NCI-H1105 treated with DMSO at 0.1 percent for 48 hours (cell line): ENCODE data around the gene PRPF18.

Source experiments
- DNase-seq: peaks from one replicate; lab custom pipeline; 2025; lab: John Stamatoyannopoulos, UW

Gene PRPF18

GRCh38 chr10:13642293-13642692 is 55.5 kb downstream of the PRPF18 start:
- no peak for DNase-seq

DNA sequence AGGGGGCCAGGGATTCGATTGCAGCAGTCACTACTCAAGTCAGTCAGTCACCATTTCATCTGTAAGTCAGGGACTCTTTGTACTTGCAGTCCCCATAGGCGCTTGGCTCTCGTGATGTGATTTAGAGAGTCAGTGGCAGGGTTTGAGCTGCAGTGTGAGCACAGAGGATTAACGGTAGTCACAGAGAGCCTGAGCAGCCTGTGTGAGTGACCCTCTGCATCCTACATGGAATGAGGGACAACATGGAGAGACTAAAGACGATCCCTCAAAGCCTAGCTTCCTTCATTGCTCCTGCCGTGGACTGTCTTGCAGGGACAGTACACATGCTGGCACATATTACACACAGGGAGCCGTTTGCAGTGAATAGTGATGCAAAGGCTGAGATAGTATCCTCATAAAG is 56.3 kb downstream of the PRPF18 start:
- no peak for DNase-seq

- DNase-seq = no peak
Measured at GRCh38 chr10:13644866-13645265, 58.1 kb downstream of the PRPF18 start.

- no peak for DNase-seq
Measured at GRCh38 chr10:13648425-13648824, 61.7 kb downstream of the PRPF18 start.

DNA sequence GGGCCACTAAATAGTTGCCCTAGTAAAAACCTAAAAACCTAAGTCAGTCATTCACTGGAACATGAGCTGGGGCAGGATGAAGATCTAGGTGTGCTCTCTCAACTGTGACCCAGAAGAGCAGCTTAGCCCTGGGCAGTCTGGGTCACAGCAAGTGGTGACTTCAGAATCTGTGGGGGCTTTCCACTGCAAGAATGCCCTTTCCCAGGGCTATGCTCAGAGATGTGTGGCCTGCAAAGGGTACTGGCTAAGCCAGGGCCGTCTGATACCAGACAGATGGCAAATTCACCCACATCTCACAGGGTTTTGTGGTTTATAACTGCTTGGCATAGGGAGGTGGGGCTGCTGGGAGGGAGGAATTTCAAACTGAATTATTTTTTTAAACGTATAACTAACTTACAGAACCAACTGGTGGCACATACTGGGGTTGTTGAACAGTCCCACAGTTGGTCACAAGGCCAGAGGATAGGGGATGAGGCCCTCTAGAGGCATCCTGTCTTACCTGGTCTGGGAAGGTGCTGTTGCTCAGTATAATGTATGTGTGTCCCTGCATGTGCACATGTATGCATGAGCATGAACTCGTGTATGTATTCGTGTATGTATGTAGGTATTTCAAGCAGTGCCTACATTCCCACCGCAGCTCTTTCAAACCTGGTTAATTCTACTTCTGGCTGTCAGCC is 63.2 kb downstream of the PRPF18 start:
- no peak for DNase-seq

- DNase-seq = no peak
Measured at GRCh38 chr10:13650961-13651360, 64.2 kb downstream of the PRPF18 start.

DNA sequence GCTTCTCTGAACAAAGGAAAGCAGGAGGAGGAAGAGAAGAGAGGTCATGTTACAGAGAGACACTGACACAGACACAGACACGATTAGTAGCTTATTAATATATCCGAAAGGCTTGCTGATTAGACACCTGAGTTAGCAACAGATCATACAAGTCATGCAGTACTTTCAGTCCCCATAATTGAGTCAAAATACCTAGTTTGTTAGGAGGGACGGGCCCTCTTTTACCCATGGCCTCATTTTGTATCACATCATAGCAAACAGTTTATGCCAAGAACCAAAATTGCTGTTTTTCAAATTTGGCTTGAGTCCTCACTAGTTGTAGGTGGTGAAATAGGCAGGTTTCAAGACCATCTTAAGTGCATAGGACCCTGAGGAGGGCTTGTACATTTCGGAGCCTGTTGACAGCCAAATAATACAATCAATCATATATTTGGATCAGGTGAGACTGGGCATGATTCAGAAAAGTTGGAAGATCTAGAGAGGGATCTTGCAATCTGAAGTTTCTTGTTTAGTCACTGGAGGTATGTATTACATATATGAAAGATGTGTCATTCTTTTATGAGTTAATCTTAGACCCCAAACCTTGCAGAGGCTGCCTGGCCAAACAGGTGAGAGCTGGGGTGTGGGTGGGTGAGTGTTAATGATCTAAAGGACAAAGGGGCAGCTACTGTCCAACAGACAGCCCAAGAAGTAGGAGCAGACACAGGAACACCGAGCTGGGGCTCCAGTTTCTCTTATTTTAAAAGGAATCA is 65.4 kb downstream of the PRPF18 start:
- no peak for DNase-seq

GRCh38 chr10:13652860-13653259 is 66.1 kb downstream of the PRPF18 start:
- no peak for DNase-seq

DNA sequence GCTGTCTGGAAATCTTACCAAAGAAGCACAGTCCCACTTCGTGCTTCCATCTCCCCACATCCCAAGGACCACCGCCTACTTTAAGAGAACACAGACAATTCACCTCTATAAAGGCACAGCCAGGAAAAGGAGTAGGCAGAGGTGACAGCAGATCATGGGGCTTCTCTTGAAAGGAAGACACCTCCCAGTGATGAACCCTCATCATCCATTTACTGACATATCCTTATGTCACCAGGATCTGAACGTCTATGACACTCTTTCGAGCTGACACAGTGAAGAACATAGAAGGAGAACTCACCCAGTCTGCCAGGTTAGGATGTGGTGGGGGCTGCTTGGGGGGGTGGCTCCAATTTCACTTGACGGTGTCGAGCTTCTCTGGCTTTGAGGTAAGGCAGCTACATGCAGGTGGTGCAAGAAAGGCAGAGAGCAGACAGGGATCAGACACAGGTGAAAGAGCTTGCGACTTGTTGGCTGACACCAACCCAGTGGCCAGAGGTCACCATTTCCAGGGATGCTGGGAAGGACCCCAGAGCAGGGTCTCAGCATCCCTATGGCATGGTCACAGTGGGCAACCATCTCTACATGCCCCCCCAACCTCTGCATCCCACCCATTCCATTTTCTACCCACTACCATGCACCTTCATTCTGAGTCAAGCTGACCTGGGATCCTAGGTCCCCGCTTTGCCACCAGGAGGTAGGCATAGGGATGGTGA is 67.5 kb downstream of the PRPF18 start:
- DNase-seq = no peak

GRCh38 chr10:13654846-13655245 is 68.1 kb downstream of the PRPF18 start:
- DNase-seq = no peak

- no peak for DNase-seq
Measured at GRCh38 chr10:13656337-13657100, 69.8 kb downstream of the PRPF18 start.

GRCh38 chr10:13657101-13657680 is 70.4 kb downstream of the PRPF18 start:
- no peak for DNase-seq

DNA sequence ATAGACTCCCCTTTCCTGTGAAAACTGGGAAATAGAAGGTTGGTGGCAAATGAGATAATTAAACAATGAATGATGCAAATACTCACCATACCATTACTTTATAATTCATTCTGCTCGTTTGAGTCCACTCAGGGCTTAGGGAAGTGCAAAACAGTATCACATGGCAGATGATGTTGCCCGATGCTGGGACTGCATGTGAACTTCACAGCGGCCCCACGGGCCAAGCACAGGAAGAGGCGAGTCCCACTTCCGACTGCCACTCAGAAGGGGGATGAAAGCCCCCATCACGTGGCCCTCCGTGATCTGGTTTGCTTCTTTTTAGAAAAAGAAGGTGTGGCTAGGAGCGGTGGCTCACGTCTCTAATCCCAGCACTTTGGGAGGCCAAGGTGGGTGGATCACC is 71.5 kb downstream of the PRPF18 start:
- no peak for DNase-seq

GRCh38 chr10:13658871-13659685 is 72.3 kb downstream of the PRPF18 start:
- no peak for DNase-seq

GRCh38 chr10:13659887-13660550 is 73.3 kb downstream of the PRPF18 start:
- DNase-seq = peak; percentile 8

GRCh38 chr10:13660551-13660920 is 73.8 kb downstream of the PRPF18 start:
- DNase-seq = no peak

- no peak for DNase-seq
Measured at GRCh38 chr10:13661256-13661655, 74.5 kb downstream of the PRPF18 start.

GRCh38 chr10:13665516-13666262 is 78.9 kb downstream of the PRPF18 start:
- DNase-seq = no peak

DNA sequence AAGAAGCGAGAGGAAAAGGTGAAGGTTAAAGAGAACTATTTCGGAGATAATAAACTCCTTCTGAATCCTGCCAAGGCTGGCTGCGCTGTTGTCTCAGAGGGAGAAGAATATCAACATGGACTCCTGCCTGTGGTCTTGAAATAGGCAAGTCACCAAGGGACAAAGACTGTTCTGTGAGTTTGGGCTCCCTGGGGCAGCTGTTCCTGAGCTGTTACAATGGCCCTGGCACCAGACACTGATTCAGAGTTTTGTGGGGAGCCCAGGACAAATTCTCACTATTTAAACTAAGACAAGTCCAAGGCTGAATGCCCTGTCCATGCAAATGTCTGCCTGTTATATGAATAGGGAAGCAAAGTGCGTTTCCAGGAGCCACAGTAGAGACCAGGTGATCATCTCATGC is 81.4 kb downstream of the PRPF18 start:
- no peak for DNase-seq
